Measurements from ENCODE around the gene CDH2.

Gene CDH2

DNA sequence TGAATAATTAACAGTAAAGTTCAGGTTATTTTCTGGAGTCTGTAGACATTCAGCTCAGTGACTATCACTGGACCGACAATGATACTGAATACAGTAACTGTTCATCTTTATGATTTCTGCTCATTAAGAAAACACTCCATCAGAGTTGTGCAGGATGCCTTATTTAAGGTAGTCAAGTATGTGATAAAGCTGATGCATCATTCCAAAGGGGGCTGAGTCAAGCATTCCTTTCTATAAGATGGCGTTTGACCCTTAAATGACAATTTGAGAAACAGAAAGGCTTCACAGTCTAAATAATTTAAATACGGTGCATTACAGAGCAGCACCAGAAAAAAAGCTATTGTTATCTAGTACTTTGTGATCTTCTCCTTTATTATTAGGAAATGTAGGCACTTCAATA is 131.1 kb downstream of the CDH2 start:
- TF ChIP-seq, protein P1, sequence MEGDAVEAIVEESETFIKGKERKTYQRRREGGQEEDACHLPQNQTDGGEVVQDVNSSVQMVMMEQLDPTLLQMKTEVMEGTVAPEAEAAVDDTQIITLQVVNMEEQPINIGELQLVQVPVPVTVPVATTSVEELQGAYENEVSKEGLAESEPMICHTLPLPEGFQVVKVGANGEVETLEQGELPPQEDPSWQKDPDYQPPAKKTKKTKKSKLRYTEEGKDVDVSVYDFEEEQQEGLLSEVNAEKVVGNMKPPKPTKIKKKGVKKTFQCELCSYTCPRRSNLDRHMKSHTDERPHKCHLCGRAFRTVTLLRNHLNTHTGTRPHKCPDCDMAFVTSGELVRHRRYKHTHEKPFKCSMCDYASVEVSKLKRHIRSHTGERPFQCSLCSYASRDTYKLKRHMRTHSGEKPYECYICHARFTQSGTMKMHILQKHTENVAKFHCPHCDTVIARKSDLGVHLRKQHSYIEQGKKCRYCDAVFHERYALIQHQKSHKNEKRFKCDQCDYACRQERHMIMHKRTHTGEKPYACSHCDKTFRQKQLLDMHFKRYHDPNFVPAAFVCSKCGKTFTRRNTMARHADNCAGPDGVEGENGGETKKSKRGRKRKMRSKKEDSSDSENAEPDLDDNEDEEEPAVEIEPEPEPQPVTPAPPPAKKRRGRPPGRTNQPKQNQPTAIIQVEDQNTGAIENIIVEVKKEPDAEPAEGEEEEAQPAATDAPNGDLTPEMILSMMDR (conservative IDR thresholded peaks at IDR 0.05; ENCODE audit: low read depth, low read length): no peak
- DNase-seq (ENCODE audit: low read depth): no peak
- no peak overlapping the region for H3K4me3 ChIP-seq (ENCODE audit: low read length)

GRCh38 chr18:28045176-28045810 is 131.6 kb downstream of the CDH2 start:
- TF ChIP-seq, protein P1 (conservative IDR thresholded peaks at IDR 0.05; ENCODE audit: low read depth, low read length): no peak
- no peak overlapping the region for H3K4me3 ChIP-seq (ENCODE audit: low read length)
- no peak for DNase-seq (ENCODE audit: low read depth)

GRCh38 chr18:28044036-28044435 is 132.9 kb downstream of the CDH2 start:
- TF ChIP-seq, protein P1 (conservative IDR thresholded peaks at IDR 0.05; ENCODE audit: low read depth, low read length): no peak
- no peak for DNase-seq (ENCODE audit: low read depth)
- no peak overlapping the region for H3K4me3 ChIP-seq (ENCODE audit: low read length)

GRCh38 chr18:28043631-28044030 is 133.3 kb downstream of the CDH2 start:
- H3K4me3 ChIP-seq (ENCODE audit: low read length): no peak overlapping the region
- no peak for DNase-seq (ENCODE audit: low read depth)
- TF ChIP-seq, protein P1 (conservative IDR thresholded peaks at IDR 0.05; ENCODE audit: low read depth, low read length): no peak

GRCh38 chr18:28041366-28041765 is 135.6 kb downstream of the CDH2 start:
- TF ChIP-seq, protein P1 (conservative IDR thresholded peaks at IDR 0.05; ENCODE audit: low read depth, low read length): no peak
- peak; percentile 97 for DNase-seq (ENCODE audit: low read depth)
- no peak overlapping the region for H3K4me3 ChIP-seq (ENCODE audit: low read length)

GRCh38 chr18:28040716-28041115 is 136.2 kb downstream of the CDH2 start:
- TF ChIP-seq, protein P1 (conservative IDR thresholded peaks at IDR 0.05; ENCODE audit: low read depth, low read length): no peak
- DNase-seq (ENCODE audit: low read depth): no peak

DNA sequence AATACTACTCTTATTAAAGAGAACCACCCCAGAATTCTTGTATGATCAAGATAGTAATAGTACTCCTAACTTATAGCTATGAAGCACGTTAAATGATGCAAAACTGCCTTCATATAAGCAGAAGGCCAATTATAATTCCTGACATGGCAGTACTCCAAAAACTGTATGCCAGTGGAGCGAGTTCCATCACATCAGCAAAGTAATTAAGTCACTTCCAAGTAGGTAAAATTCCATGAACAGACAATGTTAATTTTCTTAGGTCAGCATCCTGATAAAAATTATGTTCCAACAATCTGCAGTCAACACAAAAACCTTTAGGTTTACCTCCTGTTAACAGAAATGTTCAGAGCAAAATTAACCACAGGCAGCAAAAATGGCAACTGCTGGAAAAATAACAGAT is 136.7 kb downstream of the CDH2 start:
- no peak overlapping the region for H3K4me3 ChIP-seq (ENCODE audit: low read length)
- peak; percentile 68 for DNase-seq (ENCODE audit: low read depth)
- TF ChIP-seq, protein P1 (conservative IDR thresholded peaks at IDR 0.05; ENCODE audit: low read depth, low read length): no peak

More at GRCh38 chr18:28040716-28041115, 136.2 kb downstream of the CDH2 start:
- no peak overlapping the region for H3K4me3 ChIP-seq (ENCODE audit: low read length)
